GM19438 (cell line): ENCODE data around the gene EXOC2.

Experiments
- ATAC-seq: cut with Tn5 transposase; IDR thresholded peaks from one replicate; pipeline ENCODE4 v1.9.1; 2021; ENCODE audit warnings: low read depth; ENCODE audit not compliant: unreplicated experiment

Gene EXOC2

DNA sequence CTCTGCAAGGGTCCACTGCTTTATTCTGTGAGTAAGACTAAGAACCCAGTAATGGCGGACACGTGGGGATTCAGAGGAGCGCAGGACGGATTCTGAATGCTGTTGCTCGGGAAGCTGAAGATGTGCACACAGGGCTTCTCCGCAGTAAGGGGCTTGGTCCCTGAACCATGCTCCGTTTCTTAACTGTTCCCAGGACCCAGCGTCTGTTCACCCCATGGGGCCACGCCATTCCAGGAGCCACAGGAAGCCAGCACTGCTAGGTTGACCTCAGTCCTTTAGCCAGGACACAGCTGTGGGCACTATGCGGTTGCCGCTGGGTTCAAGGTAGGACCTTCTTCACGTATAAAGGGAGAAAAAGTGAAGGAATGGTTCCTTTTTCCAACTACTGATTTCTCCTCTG lies 241.6 kb downstream of the EXOC2 start:
- ATAC-seq: no peak

DNA sequence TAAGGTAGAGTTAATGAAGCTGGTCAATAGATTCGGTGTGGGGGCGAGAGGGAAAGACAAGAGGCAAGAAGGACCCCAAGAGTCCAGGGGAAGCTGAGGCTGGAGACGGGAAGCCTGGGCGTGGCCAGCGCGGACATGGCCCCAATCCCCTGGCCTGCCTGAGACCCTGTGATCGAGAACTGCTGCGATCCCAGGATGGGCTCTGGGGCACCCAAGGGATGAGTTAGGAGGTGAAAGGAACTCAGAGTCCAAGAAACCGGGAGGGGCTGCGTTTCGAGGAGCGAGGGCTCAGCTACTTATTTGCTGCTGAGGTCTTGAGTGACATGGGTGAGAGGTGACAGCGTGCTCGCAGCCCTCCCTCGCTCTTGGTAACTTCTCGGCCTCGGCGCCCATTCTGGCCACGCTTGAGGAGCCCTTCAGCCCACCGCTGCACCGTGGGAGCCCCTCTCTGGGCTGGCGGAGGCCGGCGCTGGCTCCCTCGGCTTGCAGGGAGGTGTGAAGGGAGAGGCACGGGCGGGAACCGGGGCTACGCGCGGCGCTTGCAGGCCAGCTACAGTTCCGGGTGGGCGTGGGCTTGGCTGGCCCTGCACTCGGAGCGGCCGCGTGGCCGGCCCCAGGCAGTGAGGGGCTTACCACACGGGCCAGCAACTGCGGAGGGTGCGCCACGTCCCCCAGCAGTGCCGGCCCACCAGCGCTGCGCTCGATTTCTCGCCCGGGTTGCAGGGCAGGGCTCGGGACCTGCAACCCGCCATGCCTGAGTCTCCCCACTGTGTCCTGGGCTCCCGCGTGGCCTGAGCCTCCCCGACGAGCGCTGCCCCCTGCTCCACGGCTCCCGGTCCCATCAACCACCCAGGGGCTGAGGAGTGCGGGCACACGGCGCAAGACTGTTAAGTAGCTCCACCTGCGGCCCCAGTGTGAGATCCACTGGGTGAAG lies 243.2 kb downstream of the EXOC2 start:
- no peak for ATAC-seq

DNA sequence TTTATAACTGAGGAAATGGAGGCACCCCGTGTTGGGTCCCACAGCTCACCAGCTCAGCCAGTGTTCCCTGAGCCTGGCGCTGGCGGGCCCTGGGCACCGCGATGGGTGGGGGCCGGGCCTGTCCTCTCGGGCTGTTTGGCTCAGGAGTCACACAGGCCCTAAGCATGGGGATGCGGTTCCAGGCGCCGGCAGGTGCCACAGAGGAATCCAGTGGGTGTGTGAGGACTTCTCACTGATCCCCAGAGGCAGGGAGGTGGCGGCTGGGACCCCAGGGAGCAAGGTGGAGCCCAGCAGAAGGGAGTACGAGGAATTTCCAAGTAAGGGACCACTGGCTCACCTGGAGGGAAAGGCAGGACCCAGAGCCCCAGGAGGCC lies 243.9 kb downstream of the EXOC2 start:
- no peak for ATAC-seq

DNA sequence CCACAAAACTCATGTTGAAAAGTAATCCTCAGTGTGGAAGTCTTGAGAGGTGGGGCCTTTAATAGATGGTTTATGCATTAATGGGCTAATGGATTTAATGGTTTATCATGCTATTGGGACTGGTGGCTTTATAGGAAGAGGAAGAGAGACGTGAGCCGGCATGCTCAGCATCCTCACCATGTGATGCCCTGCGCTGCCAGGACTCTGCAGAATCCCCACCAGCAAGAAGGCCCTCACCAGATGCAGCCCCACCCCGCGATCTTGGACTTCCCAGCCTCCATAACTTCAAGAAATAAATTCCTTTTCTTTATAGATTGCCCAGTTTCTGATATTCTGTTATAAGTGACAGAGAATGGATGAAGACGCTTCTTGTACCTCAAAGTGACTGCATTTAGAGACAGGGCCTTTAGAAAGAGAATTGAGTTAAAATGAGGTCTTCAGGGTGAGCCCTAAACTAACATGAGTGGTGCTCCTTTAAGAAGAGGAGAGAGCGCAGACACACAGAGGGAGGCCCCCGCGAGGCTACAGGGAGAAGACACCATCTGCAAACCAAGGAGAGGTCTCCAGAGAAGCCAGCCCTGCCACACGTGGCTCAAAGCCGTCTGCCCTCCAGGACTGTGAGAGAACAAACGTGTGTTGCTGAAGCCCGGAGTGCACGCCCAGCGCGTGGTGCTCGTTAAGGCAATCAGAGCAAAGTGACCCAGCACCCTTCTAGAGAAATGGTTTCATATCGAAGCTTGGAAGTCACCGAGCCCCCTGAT lies 244.5 kb downstream of the EXOC2 start:
- no peak for ATAC-seq

DNA sequence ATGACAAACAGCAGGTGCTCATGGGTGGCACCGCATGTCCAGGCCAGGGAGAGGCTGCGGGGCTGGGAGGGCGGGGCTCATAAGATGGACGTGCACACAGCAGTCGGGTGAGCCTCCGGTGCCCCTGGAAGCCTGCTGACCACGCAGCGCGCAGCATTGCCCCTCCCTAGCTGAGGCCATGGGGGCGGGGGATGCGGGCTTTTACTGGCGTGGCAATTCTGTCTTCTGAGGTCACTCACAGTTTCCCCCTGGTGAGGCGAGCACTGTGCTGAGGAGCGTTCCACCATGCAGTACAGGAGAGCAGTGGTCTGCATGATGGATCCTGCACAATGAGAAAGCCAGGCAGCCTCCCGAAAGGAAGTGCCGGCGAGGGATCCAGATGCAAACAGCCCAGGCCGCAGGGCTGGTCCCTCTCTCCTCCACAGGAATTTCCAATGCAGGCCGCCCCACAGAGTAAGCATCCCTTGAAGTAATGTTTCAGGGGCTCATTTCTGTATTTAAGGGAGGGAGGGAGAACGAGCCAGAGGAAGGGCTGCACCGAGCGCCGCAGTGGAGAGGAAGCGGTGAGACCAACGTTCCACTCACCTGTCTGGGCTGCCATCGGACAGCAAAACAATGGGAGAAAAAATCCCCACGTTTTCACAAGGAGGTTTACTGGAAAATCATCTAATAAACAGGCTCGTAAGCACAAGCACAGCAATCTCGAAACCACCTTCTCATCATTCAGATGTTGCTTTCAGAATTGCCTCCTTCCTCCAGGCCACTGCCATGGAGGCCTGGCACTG lies 245.4 kb downstream of the EXOC2 start:
- no peak for ATAC-seq

DNA sequence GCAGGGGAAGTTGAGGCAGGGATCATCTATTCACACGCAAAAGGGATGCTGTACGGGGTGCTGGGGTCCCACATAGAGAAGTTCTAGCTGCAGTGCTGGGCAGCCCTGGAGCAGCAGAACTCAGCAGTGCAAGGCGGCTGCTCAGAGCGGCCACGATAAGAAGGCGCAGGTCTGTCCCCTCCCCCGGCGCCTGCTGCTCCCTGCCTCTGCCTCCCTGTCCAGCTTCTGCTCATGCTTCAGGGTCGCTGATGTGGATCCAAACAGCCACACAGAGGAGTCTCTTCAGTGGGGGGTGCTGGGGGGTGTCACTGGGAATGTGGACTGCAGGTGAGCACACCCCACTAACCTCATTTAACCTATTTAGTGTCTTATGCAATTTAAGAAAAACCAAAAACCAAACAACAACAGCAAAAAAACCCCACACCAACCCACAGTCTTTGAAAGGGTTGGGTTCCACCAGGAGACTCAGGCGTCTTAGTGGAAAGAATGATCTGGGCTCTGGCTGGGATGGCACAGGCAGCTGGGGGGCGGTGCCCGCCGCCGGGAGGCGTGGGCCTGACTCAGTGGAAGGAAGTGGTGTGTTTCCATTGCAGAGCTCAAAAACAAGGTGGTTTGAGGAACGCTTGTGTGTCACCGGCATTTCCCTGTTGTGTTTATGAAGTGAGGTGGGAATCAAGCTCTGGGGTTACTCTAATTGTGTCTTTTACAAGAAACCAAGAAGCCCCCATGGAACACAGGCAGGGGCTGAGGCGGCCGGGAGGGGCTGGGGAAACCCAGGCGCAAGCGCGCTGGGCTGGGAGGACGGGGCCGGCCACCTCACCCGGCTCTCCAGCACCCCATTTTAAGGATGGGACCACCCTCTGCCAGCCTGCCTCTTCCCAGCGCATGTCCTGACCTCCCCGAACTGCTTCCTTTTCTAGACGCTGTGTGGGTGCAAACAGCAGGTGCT lies 246.2 kb downstream of the EXOC2 start:
- no peak for ATAC-seq

DNA sequence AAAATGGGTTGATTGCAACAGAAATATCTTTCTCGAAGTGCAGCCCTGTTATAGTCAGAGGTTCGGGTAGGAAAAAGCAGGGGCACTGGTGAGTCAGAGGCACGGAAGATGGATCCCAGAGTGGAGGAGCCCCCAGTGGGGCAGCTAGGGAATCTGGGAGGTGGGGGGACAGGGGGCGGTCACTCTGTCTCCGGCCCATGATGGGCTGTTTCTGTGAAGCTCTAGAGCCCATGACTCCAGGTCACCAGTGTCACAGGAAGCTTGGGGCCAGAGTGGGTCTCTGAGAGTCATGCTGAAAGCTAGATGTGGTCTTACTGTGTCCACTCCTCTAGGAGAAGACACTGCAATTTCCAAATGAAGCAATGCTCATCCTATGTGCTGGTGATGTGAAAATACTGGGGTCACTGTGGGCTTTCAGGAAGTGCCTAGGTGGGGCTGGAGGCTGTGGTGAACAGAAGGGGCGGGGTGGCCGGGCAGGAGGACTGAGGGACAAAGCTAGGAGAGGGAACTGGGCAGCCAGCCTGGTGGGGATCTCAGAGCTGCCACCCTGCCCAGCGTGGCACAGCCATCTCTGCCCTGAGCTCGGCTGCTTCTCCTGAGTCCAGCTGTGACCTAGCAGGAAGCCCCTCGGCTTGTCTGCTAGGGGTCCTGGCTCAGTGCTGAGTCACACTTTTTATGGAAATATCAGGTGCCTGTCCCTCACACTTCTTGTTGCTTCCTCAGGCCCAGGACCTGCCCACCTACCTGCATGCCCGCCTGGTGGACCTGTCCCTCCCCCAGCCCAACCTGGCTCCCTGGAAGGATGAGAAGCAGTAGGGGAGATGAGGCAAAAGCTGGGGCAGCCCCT lies 247.1 kb downstream of the EXOC2 start:
- no peak for ATAC-seq

DNA sequence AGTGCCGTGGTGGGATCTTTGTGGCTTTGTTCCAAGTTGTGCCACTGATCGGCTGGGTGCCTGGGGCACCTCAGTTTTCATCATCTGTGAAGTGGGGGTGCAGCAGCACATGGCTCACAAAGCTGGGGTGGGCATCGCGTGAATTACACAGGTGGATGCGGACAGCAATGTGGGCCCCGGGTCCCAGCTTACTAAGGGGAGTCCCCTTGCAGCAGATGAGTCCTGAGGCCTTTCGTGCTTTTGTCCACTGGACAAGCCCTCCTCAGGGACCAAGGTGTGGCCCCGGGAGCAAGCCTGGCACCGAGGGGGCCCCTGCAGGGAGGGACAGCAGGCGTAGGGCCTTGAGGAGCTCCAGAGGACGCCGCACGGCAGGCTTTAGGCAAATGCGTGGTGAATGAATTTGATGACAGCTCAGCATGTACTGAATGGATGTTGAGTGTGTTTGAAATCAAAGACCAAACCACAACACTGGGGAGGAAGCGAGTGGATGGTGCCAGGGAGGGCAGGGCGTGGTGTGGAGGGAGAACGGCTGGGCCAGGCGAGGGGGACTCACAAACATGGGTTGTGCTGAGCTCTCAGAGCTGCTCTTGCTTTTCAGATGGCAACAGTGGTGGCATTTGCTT lies 248.2 kb downstream of the EXOC2 start:
- no peak for ATAC-seq

DNA sequence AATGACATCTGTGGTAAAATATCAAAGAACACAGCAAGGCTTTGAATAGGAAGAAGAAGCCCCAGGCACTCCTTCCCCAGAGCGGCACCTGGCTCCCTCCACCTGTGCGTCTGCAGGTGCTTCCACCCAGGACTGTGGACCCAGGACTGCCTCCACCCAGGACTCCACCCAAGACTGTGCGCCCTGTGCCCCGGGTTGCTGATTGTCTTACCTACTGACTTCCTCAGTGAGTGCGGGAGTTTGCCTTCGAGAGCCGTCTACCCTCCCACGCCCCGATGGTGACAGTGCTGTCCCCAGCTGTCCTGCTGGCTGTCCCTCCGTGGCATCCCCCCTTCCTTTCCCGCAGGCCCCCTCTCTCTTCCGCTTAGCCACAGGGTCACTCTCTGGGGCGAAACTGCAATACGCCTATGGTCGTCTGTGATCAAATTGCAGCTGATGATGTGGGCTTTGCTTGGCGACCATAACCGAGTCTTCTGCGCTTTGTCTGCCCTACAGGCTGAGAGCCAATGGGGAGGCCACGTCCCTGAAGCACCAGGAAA lies 249.2 kb downstream of the EXOC2 start:
- no peak for ATAC-seq

DNA sequence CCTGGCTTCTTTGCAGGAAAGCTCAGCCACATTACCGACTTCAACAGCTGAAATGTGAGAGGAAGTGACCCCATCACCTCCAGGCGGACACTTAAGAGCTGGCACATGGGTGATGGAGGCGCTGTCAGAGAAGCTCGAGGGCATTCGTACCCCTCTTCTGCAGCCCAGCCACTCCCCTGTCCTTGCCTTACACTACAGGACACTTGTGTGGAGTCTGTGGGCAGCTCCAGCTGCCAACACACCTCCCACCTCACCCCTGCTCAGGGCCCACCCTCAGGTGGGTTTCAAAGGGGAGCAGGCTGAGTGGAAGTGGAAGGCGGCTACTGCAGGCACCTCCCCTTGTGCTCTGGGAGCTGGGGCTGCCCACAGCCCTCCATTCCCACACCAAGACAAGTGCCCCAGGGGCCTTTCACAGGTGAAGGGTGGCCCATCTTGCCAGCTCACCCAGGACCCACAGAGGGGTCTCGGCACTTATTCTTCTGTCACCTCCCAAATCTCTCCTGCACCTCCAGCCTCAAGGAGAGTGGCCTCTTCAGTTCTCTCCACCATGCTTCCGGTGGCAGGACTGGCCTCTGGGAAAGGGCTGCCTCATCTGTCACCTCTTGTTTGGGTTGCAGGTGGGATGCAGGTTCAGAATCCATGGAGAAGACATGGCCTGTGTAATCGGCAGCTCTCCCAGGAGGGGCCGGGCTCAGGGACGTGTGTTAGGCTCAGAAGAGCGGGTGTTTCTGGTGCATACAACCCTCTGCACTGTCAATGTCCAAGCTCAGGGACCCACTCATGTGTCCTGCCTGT lies 251.6 kb downstream of the EXOC2 start:
- ATAC-seq: no peak

DNA sequence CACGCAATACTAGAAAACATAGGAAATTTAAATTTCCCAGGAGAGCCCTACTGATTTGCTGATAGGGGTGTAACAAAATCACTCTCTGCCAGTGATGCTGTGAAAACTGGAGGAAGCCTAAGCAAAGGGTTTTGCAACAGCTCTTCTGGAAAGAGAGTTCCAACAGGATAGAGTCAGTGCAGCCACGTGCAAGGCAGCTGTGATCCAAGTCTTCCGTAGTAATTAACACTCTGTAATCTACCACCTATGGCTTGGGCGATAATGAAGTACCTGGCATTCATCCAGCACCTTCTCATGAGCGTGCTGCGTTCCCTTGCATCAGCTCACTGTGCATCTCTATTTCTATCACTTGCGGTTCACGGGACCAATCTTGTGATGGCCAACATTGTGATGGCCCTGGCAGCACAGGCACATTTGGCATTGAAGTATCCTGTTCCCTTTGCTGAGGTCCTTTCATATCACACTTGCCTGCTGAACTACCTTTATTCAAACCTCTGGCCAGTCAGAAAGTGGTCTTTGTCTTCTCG lies 253.2 kb downstream of the EXOC2 start:
- ATAC-seq: no peak

DNA sequence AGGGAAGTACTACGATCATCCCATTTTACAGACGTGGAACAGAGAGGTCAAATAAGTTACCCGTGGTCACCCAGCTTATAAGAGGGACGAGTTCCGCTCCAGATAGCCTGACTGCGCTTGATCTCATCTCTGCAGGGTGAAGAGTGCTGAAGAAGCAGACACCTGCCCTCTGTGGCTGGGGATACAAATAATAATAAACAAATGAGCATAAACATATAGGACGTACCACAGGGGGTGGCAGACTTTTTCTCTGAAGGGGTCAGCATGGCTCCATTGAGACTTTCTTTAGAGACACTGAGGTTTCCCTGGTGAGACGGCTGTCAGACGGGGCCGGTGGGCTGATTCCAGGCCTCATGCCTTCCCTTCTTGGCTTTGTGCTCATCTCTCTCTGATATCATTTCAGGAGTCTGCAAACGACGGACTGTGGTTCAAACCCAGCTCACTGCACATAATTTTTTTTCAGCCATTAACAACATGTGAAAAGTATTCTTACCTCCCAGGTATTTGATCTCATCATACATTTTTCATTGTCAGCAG lies 254.2 kb downstream of the EXOC2 start:
- ATAC-seq: no peak

DNA sequence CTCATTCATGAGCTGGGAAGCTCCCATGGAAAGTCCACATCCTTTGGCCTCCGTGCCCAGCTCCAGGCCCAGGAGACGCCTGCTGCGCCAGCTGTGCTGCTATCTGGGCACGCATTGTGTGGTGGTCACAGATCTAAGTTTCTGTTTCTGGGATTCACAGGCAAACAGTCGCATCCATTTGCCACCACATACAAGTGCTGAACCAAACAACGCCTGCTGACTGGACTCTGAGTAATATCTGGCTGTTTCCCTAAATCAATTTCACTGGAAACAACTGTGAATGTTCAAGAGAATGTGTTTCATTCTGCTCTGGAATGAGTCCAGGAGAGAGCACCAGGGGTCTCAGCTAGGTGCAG lies 255.9 kb downstream of the EXOC2 start:
- ATAC-seq: no peak

DNA sequence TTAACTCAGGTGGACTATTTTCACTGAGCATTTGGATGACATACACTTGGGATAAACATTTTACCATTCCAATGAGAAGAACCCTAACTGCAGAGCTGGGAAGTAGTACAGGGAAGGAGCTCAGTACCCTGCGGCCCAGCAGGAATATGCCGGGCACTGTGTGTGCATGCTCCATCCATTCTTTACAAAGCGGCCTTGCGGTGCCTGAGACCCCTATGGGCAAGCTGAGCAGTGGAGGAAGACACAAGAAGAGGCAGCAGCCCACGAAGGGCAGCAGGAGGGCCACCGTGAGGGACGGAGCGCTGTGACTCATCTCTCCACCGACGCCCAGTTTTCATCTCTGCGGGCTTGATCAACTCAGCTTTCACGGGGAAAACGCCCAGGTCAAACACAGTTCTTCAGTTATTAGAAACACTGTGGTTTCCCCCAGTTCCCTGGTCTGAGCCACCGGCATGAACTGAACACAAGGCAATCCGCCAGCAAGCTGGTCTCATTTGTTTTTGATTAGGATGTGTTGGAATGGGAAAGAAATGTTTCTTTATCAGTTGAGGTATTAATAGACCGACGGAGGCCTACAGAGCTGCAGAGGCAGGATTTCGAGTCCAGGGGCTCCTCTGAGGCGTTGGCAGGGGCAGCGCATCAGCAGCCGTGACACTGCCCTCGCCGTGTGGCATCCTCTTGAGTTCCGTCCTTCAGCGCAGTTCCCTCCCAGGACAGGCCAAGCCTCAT lies 256.5 kb downstream of the EXOC2 start:
- no peak for ATAC-seq

DNA sequence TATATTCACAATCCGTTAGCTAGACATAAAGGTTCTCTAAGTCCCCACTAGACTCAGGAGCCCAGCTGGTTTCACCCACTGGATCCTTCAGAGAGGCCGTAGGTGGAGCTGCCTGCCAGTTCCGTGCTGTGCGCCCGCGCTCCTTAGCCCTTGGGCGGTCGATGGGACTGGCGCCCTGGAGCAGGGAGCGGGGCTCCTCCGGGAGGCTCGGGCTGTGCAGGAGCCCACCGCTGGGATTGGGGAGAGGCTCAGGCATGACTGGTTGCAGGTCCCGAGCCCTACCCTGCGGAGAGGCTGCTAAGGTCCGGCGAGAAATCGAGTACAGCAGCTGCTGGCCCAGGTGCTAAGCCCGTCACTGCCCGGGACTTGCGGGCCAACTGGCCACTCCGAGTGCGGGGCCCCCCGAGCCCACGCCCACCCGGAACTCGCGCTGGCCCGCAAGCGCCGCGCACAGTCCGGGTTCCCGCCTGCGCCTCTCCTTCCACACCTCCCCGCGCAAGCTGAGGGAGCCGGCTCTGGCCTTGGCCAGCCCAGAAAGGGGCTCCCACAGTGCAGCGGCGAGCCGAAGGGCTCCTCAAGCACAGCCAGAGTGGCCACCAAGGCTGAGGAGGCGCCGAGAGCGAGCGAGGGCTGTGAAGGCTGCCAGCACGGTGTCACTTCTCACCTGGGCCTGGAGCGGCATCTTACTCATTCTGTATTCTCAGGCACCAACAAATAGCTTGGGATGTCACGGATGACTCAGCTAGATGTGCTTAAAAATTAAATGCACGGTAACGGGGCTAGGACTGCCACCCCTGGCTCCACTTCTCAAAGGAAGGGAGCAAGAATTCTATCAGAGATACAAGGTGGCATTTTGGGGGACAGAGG lies 257.3 kb downstream of the EXOC2 start:
- no peak for ATAC-seq
